OCI-LY3 (cell line): ENCODE data around the gene FALEC.
A peak's percentile ranks its signal among the peaks of the same experiment; 100 is the strongest.

Source experiments
- H2AFZ ChIP-seq: fragments of 200-600, 300-600 bp; shearing (Covaris generic); 2 replicates; pipeline ENCODE4 v1.6.0; 2014; ENCODE audit warnings: antibody characterized with exemption, low read depth, low read length
- H3K27ac ChIP-seq: fragments of 200-600, 300-600 bp; sonication (generic); 2 replicates; pipeline ENCODE4 v1.5.1; 2014; ENCODE audit warnings: mild to moderate bottlenecking, low read length, moderate library complexity, mixed read lengths
- H3K27me3 ChIP-seq: fragments of 200-600, 300-600 bp; sonication (generic); 2 replicates; pipeline ENCODE4 v1.6.1; 2014; ENCODE audit warnings: low read depth, low read length, mixed read lengths
- H3K36me3 ChIP-seq: fragments of 200-600, 300-600 bp; sonication (generic); replicated peaks from 2 replicates; pipeline ENCODE3; 2014; ENCODE audit warnings: low read depth, low read length, mixed read lengths
- H3K4me1 ChIP-seq: fragments of 300-600, 200-600 bp; sonication (generic); 2 replicates; pipeline ENCODE4 v1.6.1; 2014; ENCODE audit warnings: low read length, mixed read lengths
- H3K4me2 ChIP-seq: fragments of 200-600, 300-600 bp; sonication (generic); 2 replicates; pipeline ENCODE4 v1.6.1; 2014; ENCODE audit warnings: low read length, mixed read lengths
- H3K4me3 ChIP-seq: fragments of 300-600, 200-600 bp; sonication (generic); 2 replicates; pipeline ENCODE4 v1.5.1; 2014; ENCODE audit warnings: antibody characterized with exemption, mild to moderate bottlenecking, low read length, moderate library complexity
- H3K79me2 ChIP-seq: fragments of 300-600, 200-600 bp; shearing (Covaris generic); 2 replicates; pipeline ENCODE4 v1.6.1; 2014; ENCODE audit warnings: mild to moderate bottlenecking, low read length, mixed read lengths
- H3K9ac ChIP-seq: fragments of 300-600, 200-600 bp; shearing (Covaris generic); 2 replicates; pipeline ENCODE4 v1.6.0; 2014; ENCODE audit warnings: mild to moderate bottlenecking, low read length, moderate library complexity
- H3K9me3 ChIP-seq: fragments of 200-600, 300-600 bp; shearing (Covaris generic); 2 replicates; pipeline ENCODE4 v1.6.1; 2014; ENCODE audit warnings: low read length, mixed read lengths; ENCODE audit not compliant: insufficient read depth
- H4K20me1 ChIP-seq: fragments of 200-600, 300-600 bp; sonication (generic); 2 replicates; pipeline ENCODE4 v1.6.1; 2016; ENCODE audit warnings: low read length, mixed read lengths; ENCODE audit not compliant: insufficient read depth
- CTCF ChIP-seq: fragments of 200-600, 300-600 bp; sonication (generic); IDR thresholded peaks from 2 replicates; pipeline ENCODE4 v1.5.1; 2014; ENCODE audit warnings: antibody characterized with exemption, low read length, low read depth
- EZH2phosphoT487 ChIP-seq: fragments of 200-600 bp; shearing (Covaris generic); IDR thresholded peaks from 2 replicates; pipeline ENCODE4 v1.6.1; 2018; ENCODE audit warnings: antibody characterized with exemption, mixed run types, low read depth

Gene FALEC

DNA sequence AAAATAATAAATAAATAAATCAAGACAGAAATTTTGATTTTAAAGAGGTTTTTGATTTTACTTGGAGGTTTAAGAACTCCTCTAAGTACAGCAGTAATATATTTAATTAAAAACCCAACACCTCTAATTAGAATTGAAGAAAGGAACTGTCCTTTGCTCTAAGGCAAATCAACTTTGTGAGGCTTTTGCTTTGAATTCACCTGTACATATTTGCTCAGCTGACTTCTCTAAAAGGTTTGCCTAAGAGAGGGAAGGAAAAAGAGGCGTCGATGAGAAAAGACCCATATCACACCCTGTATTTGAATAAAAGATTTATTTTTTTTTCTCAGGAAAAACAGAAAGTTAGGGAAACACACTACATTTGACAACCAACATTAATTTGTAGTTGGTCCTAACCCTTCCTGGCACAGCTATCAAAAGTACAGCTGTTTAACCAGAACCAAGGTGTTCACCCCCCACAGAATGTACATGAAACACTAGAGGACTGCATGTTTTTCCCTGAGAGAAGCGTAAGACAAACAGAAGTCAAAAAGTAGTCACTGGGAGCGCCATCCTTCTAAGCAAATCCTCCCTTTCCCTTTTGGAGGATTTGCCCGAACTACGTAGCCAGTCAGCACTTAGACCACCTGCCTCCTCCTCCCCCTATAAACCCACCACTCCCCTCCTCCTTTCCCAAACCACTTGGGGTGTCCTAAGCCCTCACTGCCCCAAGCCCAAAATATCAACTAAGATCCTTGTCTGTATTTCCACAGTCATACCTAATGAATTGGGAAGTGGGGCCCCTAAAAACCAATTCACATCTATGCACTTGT, 58.9 kb downstream of the FALEC start:
- Histone ChIP-seq H4K20me1 (peaks cover 73% of the 10 kb centered on the region), H3K4me2 (peak overlapping the region; percentile 94), H3K9me3 (no peaks in the 10 kb centered on the region), H3K36me3 (peaks cover 80% of the 10 kb centered on the region), H3K4me3 (peak overlapping the region; percentile 81), H3K4me1 (peaks cover 65% of the 10 kb centered on the region), H3K27me3 (no peaks in the 10 kb centered on the region), H3K9ac (peak overlapping the region; percentile 99), H3K79me2 (peaks cover 99% of the 10 kb centered on the region), H2AFZ (no peak overlapping the region), H3K27ac (peak overlapping the region; percentile 89)
- TF ChIP-seq CTCF (no peak), EZH2phosphoT487 (no peak)

GRCh38 chr1:150575072-150575489, 59.5 kb downstream of the FALEC start:
- Histone ChIP-seq H3K4me2 (peak overlapping the region; percentile 94), H4K20me1 (peaks cover 73% of the 10 kb centered on the region), H2AFZ (no peak overlapping the region), H3K36me3 (peaks cover 77% of the 10 kb centered on the region), H3K79me2 (peaks cover 97% of the 10 kb centered on the region), H3K9ac (peak overlapping the region; percentile 99), H3K27ac (peak overlapping the region; percentile 89), H3K4me1 (peaks cover 62% of the 10 kb centered on the region), H3K9me3 (no peaks in the 10 kb centered on the region), H3K27me3 (no peaks in the 10 kb centered on the region), H3K4me3 (peak overlapping the region; percentile 81)
- TF ChIP-seq EZH2phosphoT487, result no peak
- TF ChIP-seq CTCF, result no peak

DNA sequence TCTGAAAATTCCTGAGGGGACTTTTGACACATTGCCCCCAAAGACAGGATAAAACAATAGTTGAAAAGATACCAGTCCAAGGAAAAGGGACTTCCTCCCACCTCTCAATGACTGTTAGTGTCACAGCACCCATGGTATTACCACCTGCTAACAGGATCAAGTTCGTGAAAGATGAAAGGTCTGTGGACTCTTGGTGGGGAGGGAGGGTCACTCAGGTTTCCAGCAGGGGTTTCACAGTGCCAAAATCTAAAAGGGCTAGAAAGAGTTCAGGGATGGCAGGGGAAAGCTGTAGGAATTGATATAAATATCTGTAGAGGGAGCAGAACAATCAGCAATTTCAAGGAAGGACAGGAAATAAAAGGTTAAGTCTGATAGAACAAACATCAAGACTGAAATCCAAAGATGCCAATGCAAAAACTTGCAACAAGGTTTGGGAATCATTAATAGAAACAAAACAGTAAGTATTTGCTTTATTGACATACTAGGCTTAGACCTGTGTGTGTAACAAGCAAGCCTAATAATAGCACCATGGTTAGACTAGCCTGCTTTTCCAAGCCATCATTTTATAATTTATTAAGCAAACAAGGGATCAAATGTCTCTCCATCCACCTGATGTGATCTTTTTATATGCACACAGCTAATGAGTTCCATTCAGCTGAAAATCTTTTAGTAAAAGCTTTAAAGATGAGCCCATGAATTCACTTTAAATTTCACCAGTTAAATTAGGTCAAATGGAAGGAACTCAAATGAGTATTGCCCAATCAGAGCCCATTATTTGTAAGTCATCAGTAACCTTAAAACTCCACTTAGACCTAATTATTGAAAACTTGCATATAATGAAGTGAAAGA, 60.2 kb downstream of the FALEC start:
- peaks cover 73% of the 10 kb centered on the region for H4K20me1 ChIP-seq
- H3K4me1 ChIP-seq, result peaks cover 59% of the 10 kb centered on the region
- H3K36me3 ChIP-seq, result peaks cover 72% of the 10 kb centered on the region
- no peak overlapping the region for H2AFZ ChIP-seq
- H3K27me3 ChIP-seq, result no peaks in the 10 kb centered on the region
- peak overlapping the region; percentile 99 for H3K9ac ChIP-seq
- H3K79me2 ChIP-seq, result peaks cover 95% of the 10 kb centered on the region
- TF ChIP-seq CTCF, result no peak
- TF ChIP-seq EZH2phosphoT487, result no peak
- peak overlapping the region; percentile 89 for H3K27ac ChIP-seq
- H3K9me3 ChIP-seq, result no peaks in the 10 kb centered on the region
- peak overlapping the region; percentile 94 for H3K4me2 ChIP-seq
- peak overlapping the region; percentile 81 for H3K4me3 ChIP-seq

- H3K27ac ChIP-seq, result peak overlapping the region; percentile 89
- H2AFZ ChIP-seq, result no peak overlapping the region
- H3K4me1 ChIP-seq, result peaks cover 53% of the 10 kb centered on the region
- H4K20me1 ChIP-seq, result peaks cover 67% of the 10 kb centered on the region
- peak overlapping the region; percentile 81 for H3K4me3 ChIP-seq
- H3K36me3 ChIP-seq, result peaks cover 66% of the 10 kb centered on the region
- peaks cover 89% of the 10 kb centered on the region for H3K79me2 ChIP-seq
- H3K27me3 ChIP-seq, result no peaks in the 10 kb centered on the region
- TF ChIP-seq CTCF (no peak), EZH2phosphoT487 (no peak)
- H3K4me2 ChIP-seq, result peak overlapping the region; percentile 94
- H3K9ac ChIP-seq, result peak overlapping the region; percentile 99
- H3K9me3 ChIP-seq, result no peaks in the 10 kb centered on the region
These were observed 60.8 kb downstream of the FALEC start for GRCh38 chr1:150576367-150576711.
